Effector memory CD8-positive, alpha-beta T cell (primary cell): ENCODE data around the gene MEG3.

Source experiments
- ATAC-seq: fragments of 150-1000 bp; cut with Tn5 transposase; replicated peaks from 2 replicates; pipeline ENCODE4 v1.10.0; 2021; ENCODE audit warnings: mild to moderate bottlenecking, moderate library complexity
- DNase-seq, 3 experiments: peaks; one replicate each; pipeline ENCODE4 v3.0.0; 2021
- H3K27ac Mint-ChIP-seq, 2 donors: one replicate each; pipeline ENCODE4 v1.8.0; 2022; ENCODE audit warnings: mild to moderate bottlenecking in 2 of 2, mixed read lengths in 2 of 2, moderate library complexity in 2 of 2
- H3K27me3 Mint-ChIP-seq, 2 donors: one replicate each; pipeline ENCODE4 v1.8.0; 2022; ENCODE audit warnings: mixed read lengths in 2 of 2
- H3K36me3 Mint-ChIP-seq: one replicate; pipeline ENCODE4 v1.8.0; 2022; ENCODE audit warnings: mild to moderate bottlenecking, moderate library complexity, mixed read lengths; ENCODE audit not compliant: insufficient read depth
- H3K4me1 Mint-ChIP-seq, 2 donors: one replicate each; pipeline ENCODE4 v1.8.0; 2022; ENCODE audit warnings: low read depth in 2 of 2, mixed read lengths in 2 of 2
- H3K4me3 Mint-ChIP-seq, 2 donors: one replicate each; pipeline ENCODE4 v1.8.0; 2022; ENCODE audit warnings: mild to moderate bottlenecking in 2 of 2, mixed read lengths in 2 of 2, moderate library complexity in 2 of 2
- H3K9me3 Mint-ChIP-seq, 2 donors: one replicate each; pipeline ENCODE4 v1.8.0; 2022; ENCODE audit warnings: mixed read lengths in 2 of 2

Gene MEG3

GRCh38 chr14:100901391-100902183 lies 75.7 kb downstream of the MEG3 start:
- ATAC-seq = no peak
- Mint-ChIP-seq H3K4me1 (no peaks in the 10 kb centered on the region), H3K4me3 (no peak overlapping the region), H3K27ac (no peak overlapping the region), H3K27me3 (peaks cover 67 to 92% of the 10 kb centered on the region in 2 donors), H3K36me3 (no peaks in the 10 kb centered on the region), H3K9me3 (no peaks in the 10 kb centered on the region)
- DNase-seq = no peak

- DNase-seq (no peak), ATAC-seq (no peak)
- H3K4me3 Mint-ChIP-seq = no peak overlapping the region
- H3K36me3 Mint-ChIP-seq = no peaks in the 10 kb centered on the region
- H3K27me3 Mint-ChIP-seq = peaks cover 59 to 82% of the 10 kb centered on the region in 2 donors
- no peaks in the 10 kb centered on the region for H3K9me3 Mint-ChIP-seq
- peak overlapping the region in 1 of 2 donors; percentile 54 for H3K27ac Mint-ChIP-seq
- no peaks in the 10 kb centered on the region for H3K4me1 Mint-ChIP-seq
Measured at GRCh38 chr14:100902295-100903133, 76.6 kb downstream of the MEG3 start.

GRCh38 chr14:100903134-100903468 lies 77.2 kb downstream of the MEG3 start:
- Mint-ChIP-seq H3K27ac (no peak overlapping the region), H3K4me3 (no peak overlapping the region), H3K36me3 (no peaks in the 10 kb centered on the region), H3K4me1 (no peaks in the 10 kb centered on the region), H3K9me3 (no peaks in the 10 kb centered on the region), H3K27me3 (peaks cover 59 to 81% of the 10 kb centered on the region in 2 donors)
- no peak for ATAC-seq
- no peak for DNase-seq

GRCh38 chr14:100903672-100904185 lies 77.8 kb downstream of the MEG3 start, which contains the start of gene RTL1:
Gene RTL1, minus strand, starts transcription at chr14:100903722. Its CDS starts 18,934 bp downstream, at chr14:100884788.
- DNase-seq = no peak
- ATAC-seq = no peak
- H3K27me3 Mint-ChIP-seq = peaks cover 54 to 75% of the 10 kb centered on the region in 2 donors
- H3K36me3 Mint-ChIP-seq = no peaks in the 10 kb centered on the region
- H3K27ac Mint-ChIP-seq = peak within 1 kb of the TSS in 1 of 2 donors; percentile 54
- no peaks in the 10 kb centered on the region for H3K4me1 Mint-ChIP-seq
- H3K4me3 Mint-ChIP-seq = no peak within 1 kb of the TSS
- no peaks in the 10 kb centered on the region for H3K9me3 Mint-ChIP-seq

GRCh38 chr14:100904307-100905087 lies 78.6 kb downstream of the MEG3 start:
- no peaks in the 10 kb centered on the region for H3K9me3 Mint-ChIP-seq
- peaks cover 46 to 69% of the 10 kb centered on the region in 2 donors for H3K27me3 Mint-ChIP-seq
- no peak overlapping the region for H3K27ac Mint-ChIP-seq
- ATAC-seq (no peak), DNase-seq (no peak)
- H3K36me3 Mint-ChIP-seq = no peaks in the 10 kb centered on the region
- no peaks in the 10 kb centered on the region for H3K4me1 Mint-ChIP-seq
- H3K4me3 Mint-ChIP-seq = no peak overlapping the region

- Mint-ChIP-seq H3K9me3 (no peaks in the 10 kb centered on the region), H3K27ac (no peak overlapping the region), H3K4me3 (no peak overlapping the region), H3K36me3 (no peaks in the 10 kb centered on the region), H3K4me1 (no peaks in the 10 kb centered on the region), H3K27me3 (peaks cover 45 to 69% of the 10 kb centered on the region in 2 donors)
- no peak for ATAC-seq
- no peak for DNase-seq
Measured at GRCh38 chr14:100905166-100905565, 79.2 kb downstream of the MEG3 start.

- no peaks in the 10 kb centered on the region for H3K9me3 Mint-ChIP-seq
- peaks cover 39 to 66% of the 10 kb centered on the region in 2 donors for H3K27me3 Mint-ChIP-seq
- H3K36me3 Mint-ChIP-seq = no peaks in the 10 kb centered on the region
Measured at GRCh38 chr14:100906420-100906819, 80.5 kb downstream of the MEG3 start.

GRCh38 chr14:100907240-100907639 lies 81.3 kb downstream of the MEG3 start:
- Mint-ChIP-seq H3K36me3 (no peaks in the 10 kb centered on the region), H3K27me3 (peaks cover 36 to 60% of the 10 kb centered on the region in 2 donors), H3K27ac (no peak overlapping the region), H3K4me1 (no peaks in the 10 kb centered on the region), H3K4me3 (no peak overlapping the region), H3K9me3 (no peaks in the 10 kb centered on the region)
- DNase-seq = no peak
- ATAC-seq = no peak

More at GRCh38 chr14:100906420-100906819, 80.5 kb downstream of the MEG3 start:
- Mint-ChIP-seq H3K4me1 (no peaks in the 10 kb centered on the region), H3K27ac (no peak overlapping the region), H3K4me3 (no peak overlapping the region)
- DNase-seq (no peak), ATAC-seq (no peak)

DNA sequence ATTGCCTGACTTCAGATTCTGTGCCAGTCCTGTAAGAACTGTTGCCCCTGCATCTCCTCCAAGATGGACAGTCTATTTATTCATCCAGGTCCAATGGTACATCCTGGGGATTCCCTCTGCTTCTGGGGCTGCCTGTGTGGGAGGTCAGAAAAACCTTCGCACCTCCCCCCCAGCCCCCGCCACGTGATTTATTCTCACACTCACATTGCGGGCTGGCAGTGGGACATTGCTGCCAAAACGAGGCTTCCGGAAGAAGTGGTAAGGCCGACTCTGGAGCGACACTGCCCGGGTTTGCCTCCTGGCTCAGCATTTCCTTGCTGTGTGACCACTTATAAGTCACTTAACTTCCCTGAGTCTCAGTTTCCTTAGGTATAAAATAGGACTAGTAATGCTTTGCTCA lies 83.5 kb downstream of the MEG3 start:
- H3K27ac Mint-ChIP-seq = no peak overlapping the region
- no peaks in the 10 kb centered on the region for H3K36me3 Mint-ChIP-seq
- no peak for ATAC-seq
- H3K9me3 Mint-ChIP-seq = no peaks in the 10 kb centered on the region
- no peak for DNase-seq
- H3K4me3 Mint-ChIP-seq = no peak overlapping the region
- no peaks in the 10 kb centered on the region for H3K4me1 Mint-ChIP-seq
- peaks cover 31 to 59% of the 10 kb centered on the region in 2 donors for H3K27me3 Mint-ChIP-seq
